GM18498 (cell line): ENCODE measurements around the gene RFC3.
"Not testable (repeated sequence)": the region's sequence is repeated elsewhere in the genome, so short reads cannot be mapped to it uniquely, and the experiment has no call there.

Source experiments
- ATAC-seq: cut with Tn5 transposase; IDR thresholded peaks from one replicate; pipeline ENCODE4 v1.9.1; 2021; ENCODE audit warnings: mild to moderate bottlenecking, moderate library complexity; ENCODE audit not compliant: unreplicated experiment

Gene RFC3

GRCh38 chr13:33817901-33818706 lies at the start of gene RFC3:
TSS of gene RFC3 (plus strand) at chr13:33818149. CDS start at chr13:33818179, 30 bp downstream.
- ATAC-seq: peak; percentile 97

GRCh38 chr13:33771296-33771695 lies 46.7 kb upstream of the RFC3 start:
- no peak for ATAC-seq

GRCh38 chr13:33773790-33774462 lies 44.0 kb upstream of the RFC3 start:
- no peak for ATAC-seq

GRCh38 chr13:33775339-33776108 lies 42.4 kb upstream of the RFC3 start:
- ATAC-seq: no peak

GRCh38 chr13:33776239-33776881 lies 41.6 kb upstream of the RFC3 start:
- no peak for ATAC-seq

GRCh38 chr13:33782631-33783030 lies 35.3 kb upstream of the RFC3 start:
- ATAC-seq: no peak

- ATAC-seq: not testable (repeated sequence)
Measured at GRCh38 chr13:33783212-33783611, 34.7 kb upstream of the RFC3 start.

GRCh38 chr13:33784738-33785137 lies 33.2 kb upstream of the RFC3 start:
- no peak for ATAC-seq

- no peak for ATAC-seq
Measured at GRCh38 chr13:33785384-33785783, 32.6 kb upstream of the RFC3 start.

- ATAC-seq: no peak
Measured at GRCh38 chr13:33787051-33787591, 30.8 kb upstream of the RFC3 start.

GRCh38 chr13:33789066-33789606 lies 28.8 kb upstream of the RFC3 start:
- ATAC-seq: no peak

- no peak for ATAC-seq
Measured at GRCh38 chr13:33789739-33790138, 28.2 kb upstream of the RFC3 start.

GRCh38 chr13:33793726-33794125 lies 24.2 kb upstream of the RFC3 start:
- no peak for ATAC-seq

GRCh38 chr13:33794576-33794975 lies 23.4 kb upstream of the RFC3 start:
- ATAC-seq: no peak

GRCh38 chr13:33796095-33796494 lies 21.9 kb upstream of the RFC3 start:
- ATAC-seq: no peak

- ATAC-seq: no peak
Measured at GRCh38 chr13:33797622-33798021, 20.3 kb upstream of the RFC3 start.

- ATAC-seq: no peak
Measured at GRCh38 chr13:33798023-33798422, 19.9 kb upstream of the RFC3 start.

GRCh38 chr13:33799950-33800592 lies 17.9 kb upstream of the RFC3 start:
- ATAC-seq: no peak

GRCh38 chr13:33800646-33801186 lies 17.2 kb upstream of the RFC3 start:
- no peak for ATAC-seq
